ENCODE measurements around the gene UBE2E1. TPM values are rescaled to one million over a fixed set of nuclear protein-coding genes. Genes with fewer than 3 reads are reported as not detected.

Gene UBE2E1
- total RNA-seq, 6 experiments from 2014 or later, result 75.6 to 93.8 (median 84.2) TPM

DNA sequence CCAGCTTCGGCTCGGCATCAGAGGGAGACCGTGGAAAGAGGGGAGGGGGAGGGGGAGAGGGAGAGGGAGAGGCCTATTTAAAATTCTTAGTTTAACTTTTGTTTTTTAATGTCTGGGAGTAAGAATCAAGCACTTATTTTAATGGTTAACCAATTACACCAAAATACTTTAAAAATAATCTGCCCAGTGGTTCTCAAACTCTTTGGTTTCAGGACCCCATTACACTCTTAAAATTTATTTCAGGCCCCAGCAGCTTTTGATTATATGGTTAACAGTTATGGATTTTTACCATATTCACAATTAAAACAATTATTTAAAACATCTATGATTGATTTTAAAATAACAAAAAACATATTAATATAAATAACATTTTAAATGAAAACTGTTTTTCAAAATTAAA is 66.6 kb downstream of the UBE2E1 start:
- H3K27ac Mint-ChIP-seq, result no peak overlapping the region
- peaks cover 56% of the 10 kb centered on the region for H3K4me1 Mint-ChIP-seq (ENCODE audit: low read depth)
- H3K36me3 Mint-ChIP-seq (ENCODE audit: low read depth), result no peaks in the 10 kb centered on the region
- DNase-seq, result no peak
- H3K27me3 Mint-ChIP-seq (ENCODE audit: insufficient read depth), result no peaks in the 10 kb centered on the region
- no peak overlapping the region for H3K4me3 Mint-ChIP-seq
- TF ChIP-seq, protein P1, sequence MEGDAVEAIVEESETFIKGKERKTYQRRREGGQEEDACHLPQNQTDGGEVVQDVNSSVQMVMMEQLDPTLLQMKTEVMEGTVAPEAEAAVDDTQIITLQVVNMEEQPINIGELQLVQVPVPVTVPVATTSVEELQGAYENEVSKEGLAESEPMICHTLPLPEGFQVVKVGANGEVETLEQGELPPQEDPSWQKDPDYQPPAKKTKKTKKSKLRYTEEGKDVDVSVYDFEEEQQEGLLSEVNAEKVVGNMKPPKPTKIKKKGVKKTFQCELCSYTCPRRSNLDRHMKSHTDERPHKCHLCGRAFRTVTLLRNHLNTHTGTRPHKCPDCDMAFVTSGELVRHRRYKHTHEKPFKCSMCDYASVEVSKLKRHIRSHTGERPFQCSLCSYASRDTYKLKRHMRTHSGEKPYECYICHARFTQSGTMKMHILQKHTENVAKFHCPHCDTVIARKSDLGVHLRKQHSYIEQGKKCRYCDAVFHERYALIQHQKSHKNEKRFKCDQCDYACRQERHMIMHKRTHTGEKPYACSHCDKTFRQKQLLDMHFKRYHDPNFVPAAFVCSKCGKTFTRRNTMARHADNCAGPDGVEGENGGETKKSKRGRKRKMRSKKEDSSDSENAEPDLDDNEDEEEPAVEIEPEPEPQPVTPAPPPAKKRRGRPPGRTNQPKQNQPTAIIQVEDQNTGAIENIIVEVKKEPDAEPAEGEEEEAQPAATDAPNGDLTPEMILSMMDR (IDR thresholded peaks at IDR 0.05), result no peak
- no peaks in the 10 kb centered on the region for H3K9me3 Mint-ChIP-seq

DNA sequence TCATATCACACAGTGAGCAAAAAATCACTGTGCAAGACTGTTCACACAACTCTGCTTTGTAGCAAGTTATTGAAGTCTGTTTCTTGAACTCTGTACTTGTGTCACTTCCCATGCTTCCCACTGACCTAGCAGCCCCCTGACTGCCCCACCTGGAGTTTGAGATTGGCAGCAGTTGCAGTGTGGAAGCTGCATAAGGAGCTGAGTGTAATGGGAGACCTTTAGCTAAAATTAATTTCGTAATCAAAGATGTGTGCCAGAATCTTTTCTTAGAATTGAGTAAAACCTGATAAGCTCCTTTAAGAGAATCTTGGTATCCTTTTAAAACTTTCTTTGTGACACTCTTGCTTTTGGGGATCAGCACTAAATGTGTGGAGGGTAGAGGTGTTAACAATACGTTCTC is 68.2 kb downstream of the UBE2E1 start:
- Mint-ChIP-seq H3K36me3 (ENCODE audit: low read depth) (no peaks in the 10 kb centered on the region), H3K4me3 (peak overlapping the region; percentile 6; the same call in 1 of the 2 replicates), H3K4me1 (ENCODE audit: low read depth) (peaks cover 53% of the 10 kb centered on the region), H3K9me3 (no peaks in the 10 kb centered on the region), H3K27ac (peak overlapping the region; percentile 59), H3K27me3 (ENCODE audit: insufficient read depth) (no peaks in the 10 kb centered on the region)
- TF ChIP-seq, protein P1 (IDR thresholded peaks at IDR 0.05), result no peak
- DNase-seq, result no peak

DNA sequence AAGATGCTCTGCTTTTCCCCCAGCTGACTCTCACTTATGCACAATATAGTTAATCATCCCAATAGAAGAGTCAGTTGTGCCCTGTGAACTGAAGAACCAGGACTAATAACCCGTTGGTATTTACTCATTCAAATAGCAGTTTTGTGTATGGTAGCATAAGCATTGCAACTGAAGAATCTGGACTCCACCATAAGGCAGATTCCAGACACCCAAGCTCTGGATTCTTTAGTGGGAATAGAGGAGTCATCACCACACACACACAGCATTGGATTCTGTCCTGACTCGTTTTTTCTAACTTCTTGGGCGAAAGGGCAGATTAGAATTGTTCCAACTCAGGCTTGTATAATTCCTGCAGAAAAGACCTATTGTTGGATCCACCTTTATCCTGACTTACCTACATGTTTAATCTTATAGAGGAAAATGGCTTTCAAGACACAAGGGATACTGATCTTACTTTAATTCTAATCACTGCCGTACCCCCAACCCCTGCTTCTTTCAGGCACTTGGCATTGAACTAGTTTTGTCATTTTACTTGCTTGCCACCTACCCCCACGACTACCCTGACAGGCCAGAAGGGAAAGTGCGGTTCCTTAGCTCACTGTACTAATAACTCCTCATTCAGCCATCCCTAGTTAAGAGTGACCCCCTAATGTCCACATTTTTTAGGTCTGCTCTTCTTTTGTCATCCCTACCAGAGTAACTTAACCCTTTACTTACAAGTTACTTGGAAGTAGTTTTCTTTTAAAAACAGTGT is 68.8 kb downstream of the UBE2E1 start:
- no peaks in the 10 kb centered on the region for H3K27me3 Mint-ChIP-seq (ENCODE audit: insufficient read depth)
- peak overlapping the region; percentile 6 for H3K4me3 Mint-ChIP-seq
- TF ChIP-seq, protein P1 (IDR thresholded peaks at IDR 0.05), result no peak
- DNase-seq, result peak; percentile 87
- H3K27ac Mint-ChIP-seq, result peak overlapping the region; percentile 59
- H3K4me1 Mint-ChIP-seq (ENCODE audit: low read depth), result peaks cover 53% of the 10 kb centered on the region
- no peaks in the 10 kb centered on the region for H3K9me3 Mint-ChIP-seq
- H3K36me3 Mint-ChIP-seq (ENCODE audit: low read depth), result 0 out of 2 replicates have a peak, but pooled peaks cover 6% of the 10 kb centered on the region

DNA sequence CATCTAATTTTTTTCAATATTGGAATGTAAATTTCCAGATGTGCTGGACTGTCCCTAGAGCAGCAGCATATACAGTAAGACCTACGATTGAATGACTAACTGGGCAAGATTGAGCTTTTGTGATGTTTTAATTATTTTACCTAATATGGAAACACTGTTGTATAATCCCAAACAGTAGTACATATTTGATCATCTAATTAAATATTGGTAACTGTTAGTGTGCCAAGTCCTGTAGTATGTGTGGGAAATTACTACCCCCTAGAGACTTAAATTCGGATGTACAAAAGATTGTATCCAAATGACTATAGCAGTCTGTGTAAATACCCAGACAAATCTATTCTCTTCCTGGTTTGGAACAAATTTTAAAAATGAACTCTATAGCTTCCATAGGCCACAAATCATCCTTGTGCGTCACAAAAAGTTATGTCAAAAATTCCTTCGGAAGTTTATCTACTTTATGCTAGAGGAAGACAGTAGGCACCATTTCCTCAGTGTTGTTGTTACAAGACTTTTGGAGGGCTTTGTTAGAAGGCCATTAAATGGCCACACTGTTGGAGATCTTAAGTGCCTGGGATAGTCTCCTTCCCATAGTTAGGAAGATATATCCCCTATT is 69.5 kb downstream of the UBE2E1 start:
- Mint-ChIP-seq H3K36me3 (ENCODE audit: low read depth) (0 out of 2 replicates have a peak, but pooled peaks cover 7% of the 10 kb centered on the region), H3K4me1 (ENCODE audit: low read depth) (peaks cover 53% of the 10 kb centered on the region), H3K27me3 (ENCODE audit: insufficient read depth) (no peaks in the 10 kb centered on the region), H3K27ac (peak overlapping the region; percentile 59), H3K9me3 (no peaks in the 10 kb centered on the region), H3K4me3 (peak overlapping the region; percentile 6)
- no peak for DNase-seq
- TF ChIP-seq, protein P1 (IDR thresholded peaks at IDR 0.05), result no peak; the same call in 1 of the 2 replicates

DNA sequence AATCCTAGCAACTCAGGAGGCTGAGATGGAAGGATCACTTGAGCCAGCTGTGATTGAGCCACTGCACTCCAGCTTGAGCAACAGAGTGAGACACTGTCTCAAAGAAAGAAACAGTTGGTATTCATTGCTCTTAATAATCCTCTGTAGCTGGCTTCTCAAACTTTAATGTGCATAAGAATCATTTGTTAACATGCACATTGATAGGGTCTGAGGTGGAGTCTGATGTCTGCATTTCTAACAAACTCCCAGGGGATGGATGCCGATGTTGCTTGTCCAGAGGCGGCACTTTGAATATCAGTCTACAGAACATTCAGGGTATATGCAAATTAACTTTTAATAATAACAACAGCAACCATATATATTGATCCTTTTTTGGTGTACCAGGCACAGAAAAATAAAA is 71.2 kb downstream of the UBE2E1 start:
- H3K9me3 Mint-ChIP-seq, result no peaks in the 10 kb centered on the region
- peak overlapping the region; percentile 64 for H3K27ac Mint-ChIP-seq
- TF ChIP-seq, protein P1 (IDR thresholded peaks at IDR 0.05), result no peak
- no peaks in the 10 kb centered on the region for H3K27me3 Mint-ChIP-seq (ENCODE audit: insufficient read depth)
- H3K4me3 Mint-ChIP-seq, result peak overlapping the region; percentile 38
- no peak for DNase-seq
- H3K4me1 Mint-ChIP-seq (ENCODE audit: low read depth), result peaks cover 67% of the 10 kb centered on the region
- H3K36me3 Mint-ChIP-seq (ENCODE audit: low read depth), result peaks cover 15% of the 10 kb centered on the region
